Measurements from ENCODE around the gene ZNF514.
"Not testable (repeated sequence)": the region's sequence is repeated elsewhere in the genome, so short reads cannot be mapped to it uniquely, and the experiment has no call there.

Gene ZNF514

GRCh38 chr2:95106081-95106480, 53.6 kb downstream of the ZNF514 start:
- no peak overlapping the region for H3K4me3 ChIP-seq (ENCODE audit: low read depth in 1 of 5, low read length in 5 of 5)
- H3K9ac ChIP-seq (ENCODE audit: low read length in 5 of 5) = no peak overlapping the region
- H3K27me3 ChIP-seq (ENCODE audit: control insufficient read depth in 5 of 5, insufficient read depth in 4 of 5, low read length in 5 of 5) = no peaks in the 10 kb centered on the region
- no peaks in the 10 kb centered on the region for H3K4me1 ChIP-seq (ENCODE audit: control insufficient read depth in 5 of 5, insufficient read depth in 5 of 5, low read length in 5 of 5)
- H3K36me3 ChIP-seq (ENCODE audit: control insufficient read depth in 5 of 5, insufficient read depth in 5 of 5, low read length in 5 of 5) = peaks cover 44 to 92% (median 86%) of the 10 kb centered on the region in 5 donors
- H3K9me3 ChIP-seq (ENCODE audit: control insufficient read depth in 5 of 5, low read length in 5 of 5) = no peaks in the 10 kb centered on the region
- no peak overlapping the region for H3K27ac ChIP-seq (ENCODE audit: low read depth, low read length)

- H3K27ac ChIP-seq (ENCODE audit: low read depth, low read length) = no peak overlapping the region
- H3K4me3 ChIP-seq (ENCODE audit: low read depth in 1 of 5, low read length in 5 of 5) = no peak overlapping the region
- no peaks in the 10 kb centered on the region for H3K27me3 ChIP-seq (ENCODE audit: control insufficient read depth in 5 of 5, insufficient read depth in 4 of 5, low read length in 5 of 5)
- H3K9me3 ChIP-seq (ENCODE audit: control insufficient read depth in 5 of 5, low read length in 5 of 5) = no peaks in the 10 kb centered on the region
- peaks cover 49 to 96% (median 84%) of the 10 kb centered on the region in 5 donors for H3K36me3 ChIP-seq (ENCODE audit: control insufficient read depth in 5 of 5, insufficient read depth in 5 of 5, low read length in 5 of 5)
- no peak overlapping the region for H3K9ac ChIP-seq (ENCODE audit: low read length in 5 of 5)
- H3K4me1 ChIP-seq (ENCODE audit: control insufficient read depth in 5 of 5, insufficient read depth in 5 of 5, low read length in 5 of 5) = no peaks in the 10 kb centered on the region
Observed at GRCh38 chr2:95104606-95105005, 55.0 kb downstream of the ZNF514 start.

- H3K9ac ChIP-seq (ENCODE audit: low read length in 5 of 5) = no peak overlapping the region
- no peaks in the 10 kb centered on the region for H3K9me3 ChIP-seq (ENCODE audit: control insufficient read depth in 5 of 5, low read length in 5 of 5)
- no peaks in the 10 kb centered on the region for H3K4me1 ChIP-seq (ENCODE audit: control insufficient read depth in 5 of 5, insufficient read depth in 5 of 5, low read length in 5 of 5)
- H3K27me3 ChIP-seq (ENCODE audit: control insufficient read depth in 5 of 5, insufficient read depth in 4 of 5, low read length in 5 of 5) = no peaks in the 10 kb centered on the region
- H3K27ac ChIP-seq (ENCODE audit: low read depth, low read length) = no peak overlapping the region
- H3K4me3 ChIP-seq (ENCODE audit: low read depth in 1 of 5, low read length in 5 of 5) = no peak overlapping the region
- peaks cover 36 to 53% (median 43%) of the 10 kb centered on the region in 5 donors for H3K36me3 ChIP-seq (ENCODE audit: control insufficient read depth in 5 of 5, insufficient read depth in 5 of 5, low read length in 5 of 5)
Observed at GRCh38 chr2:95099910-95100309, 59.7 kb downstream of the ZNF514 start.

- H3K9me3 ChIP-seq (ENCODE audit: control insufficient read depth in 5 of 5, low read length in 5 of 5); H3K4me3 ChIP-seq (ENCODE audit: low read depth in 1 of 5, low read length in 5 of 5); H3K27me3 ChIP-seq (ENCODE audit: control insufficient read depth in 5 of 5, insufficient read depth in 4 of 5, low read length in 5 of 5); H3K4me1 ChIP-seq (ENCODE audit: control insufficient read depth in 5 of 5, insufficient read depth in 5 of 5, low read length in 5 of 5); H3K9ac ChIP-seq (ENCODE audit: low read length in 5 of 5); H3K27ac ChIP-seq (ENCODE audit: low read depth, low read length): not testable (repeated sequence)
- H3K36me3 ChIP-seq (ENCODE audit: control insufficient read depth in 5 of 5, insufficient read depth in 5 of 5, low read length in 5 of 5) = peaks cover 25 to 40% (median 30%) of the 10 kb centered on the region in 5 donors
Observed at GRCh38 chr2:95098273-95098672, 61.4 kb downstream of the ZNF514 start.

All from subcutaneous abdominal adipose tissue (tissue), 5 donors.